ENCODE results near the gene SPTBN5.
A peak's percentile ranks its signal among the peaks of the same experiment; 100 is the strongest.

The SPTBN5 gene

DNA sequence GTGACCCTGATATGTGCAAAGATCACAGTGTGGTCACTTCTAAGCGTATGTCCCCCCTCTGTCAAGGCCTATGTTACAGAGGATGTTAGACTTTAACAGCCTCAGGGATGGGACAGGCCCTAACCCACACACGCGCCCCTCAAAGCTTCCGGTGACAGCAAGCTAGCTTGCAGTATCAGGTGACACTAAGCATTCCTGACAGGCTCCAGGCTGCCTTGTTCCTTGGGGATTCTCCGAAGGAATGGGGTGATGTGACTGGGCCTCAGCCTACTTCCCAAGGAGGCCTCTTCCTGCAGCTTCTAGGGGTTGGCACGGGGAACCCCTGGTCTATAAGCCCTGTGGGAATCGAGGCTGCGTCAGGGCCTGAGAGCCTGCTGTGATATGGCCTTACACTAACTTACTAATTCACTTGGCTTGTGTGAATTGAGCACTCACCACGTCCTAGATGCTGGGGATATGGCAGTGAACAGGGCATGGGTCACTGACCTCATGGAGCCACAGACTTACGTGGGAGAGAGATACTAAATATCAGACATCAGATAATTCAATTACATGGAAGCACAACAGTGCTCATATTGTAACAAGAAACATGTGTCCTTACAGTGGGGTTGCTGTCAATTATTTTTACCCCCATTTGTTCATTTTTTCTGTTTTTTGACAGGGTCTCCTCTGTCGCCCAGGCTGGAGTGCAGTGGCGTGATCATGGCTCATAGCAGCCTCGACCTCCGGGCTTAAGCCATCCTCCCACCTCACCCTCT lies 11.4 kb upstream of the SPTBN5 start:
- FAIRE-seq, result no peak

DNA sequence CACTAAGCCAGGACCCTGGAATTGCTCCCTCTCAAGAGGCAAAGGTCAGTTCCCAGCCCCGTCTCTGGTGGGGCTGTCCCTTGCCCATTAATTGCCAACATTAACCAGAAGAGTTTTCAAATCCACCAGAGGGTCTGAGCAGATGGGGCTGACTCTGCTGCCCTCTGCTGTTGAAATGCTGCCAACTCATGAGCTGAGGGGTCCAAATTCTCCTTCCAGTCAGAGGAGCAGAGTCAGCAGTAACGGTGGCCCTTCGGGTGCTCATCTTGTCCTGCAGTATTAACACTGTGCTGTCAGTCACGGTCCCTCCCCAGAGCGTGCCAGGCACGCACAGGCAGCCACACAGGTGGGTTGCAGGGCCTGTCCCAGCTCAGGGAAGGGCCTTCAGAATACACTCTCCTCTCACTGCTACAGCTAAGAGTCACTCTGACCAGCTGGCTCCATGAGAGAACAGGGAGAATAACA lies 10.7 kb upstream of the SPTBN5 start:
- FAIRE-seq (peak; percentile 89), DNase-seq (ENCODE audit: insufficient read length, low spot score) (peak; percentile 84)

More for the DNA sequence above, 11.4 kb upstream of the SPTBN5 start:
- DNase-seq (ENCODE audit: insufficient read length, low spot score), result no peak

DNA sequence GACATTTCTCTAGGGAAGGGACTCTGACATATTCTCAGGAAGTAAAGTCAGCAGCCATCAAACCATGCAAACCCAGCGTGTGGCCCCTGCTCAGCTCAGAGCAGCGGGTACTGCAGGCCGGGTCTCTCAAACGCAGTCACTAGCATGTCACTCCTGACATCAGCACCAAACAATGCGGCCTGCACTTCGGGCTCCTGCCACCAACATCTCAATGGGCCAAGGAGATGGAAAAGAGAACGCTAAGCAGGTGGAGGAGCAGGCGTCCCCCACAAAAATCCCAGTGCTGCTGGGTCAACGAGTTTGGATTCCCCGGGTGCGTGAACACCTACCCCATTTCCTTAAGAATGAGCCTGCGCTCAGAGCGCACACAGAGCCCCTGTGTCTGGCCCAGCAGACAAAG lies 9.9 kb upstream of the SPTBN5 start:
- DNase-seq (ENCODE audit: insufficient read length, low spot score) (no peak), FAIRE-seq (no peak)

DNA sequence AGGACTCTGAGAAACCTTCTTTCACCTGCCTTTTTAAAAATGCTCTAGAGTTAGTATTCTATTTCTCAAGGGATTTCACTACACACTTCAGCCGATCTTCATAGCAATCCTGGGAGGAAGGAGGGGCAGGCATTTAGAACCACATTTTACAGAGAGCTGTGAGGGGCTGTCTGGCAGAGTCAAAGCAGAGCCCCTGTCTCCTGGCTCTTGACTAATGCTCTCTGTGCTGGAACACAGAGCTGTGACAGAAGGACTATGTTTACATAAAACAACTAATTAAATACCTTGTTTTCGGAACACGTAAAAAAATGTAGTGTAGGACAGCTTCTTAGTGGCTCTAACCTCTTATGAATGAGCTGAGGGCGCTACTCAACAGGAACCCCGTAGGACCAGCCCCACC lies 7.6 kb upstream of the SPTBN5 start:
- DNase-seq (ENCODE audit: insufficient read length, low spot score) (no peak), FAIRE-seq (no peak)

DNA sequence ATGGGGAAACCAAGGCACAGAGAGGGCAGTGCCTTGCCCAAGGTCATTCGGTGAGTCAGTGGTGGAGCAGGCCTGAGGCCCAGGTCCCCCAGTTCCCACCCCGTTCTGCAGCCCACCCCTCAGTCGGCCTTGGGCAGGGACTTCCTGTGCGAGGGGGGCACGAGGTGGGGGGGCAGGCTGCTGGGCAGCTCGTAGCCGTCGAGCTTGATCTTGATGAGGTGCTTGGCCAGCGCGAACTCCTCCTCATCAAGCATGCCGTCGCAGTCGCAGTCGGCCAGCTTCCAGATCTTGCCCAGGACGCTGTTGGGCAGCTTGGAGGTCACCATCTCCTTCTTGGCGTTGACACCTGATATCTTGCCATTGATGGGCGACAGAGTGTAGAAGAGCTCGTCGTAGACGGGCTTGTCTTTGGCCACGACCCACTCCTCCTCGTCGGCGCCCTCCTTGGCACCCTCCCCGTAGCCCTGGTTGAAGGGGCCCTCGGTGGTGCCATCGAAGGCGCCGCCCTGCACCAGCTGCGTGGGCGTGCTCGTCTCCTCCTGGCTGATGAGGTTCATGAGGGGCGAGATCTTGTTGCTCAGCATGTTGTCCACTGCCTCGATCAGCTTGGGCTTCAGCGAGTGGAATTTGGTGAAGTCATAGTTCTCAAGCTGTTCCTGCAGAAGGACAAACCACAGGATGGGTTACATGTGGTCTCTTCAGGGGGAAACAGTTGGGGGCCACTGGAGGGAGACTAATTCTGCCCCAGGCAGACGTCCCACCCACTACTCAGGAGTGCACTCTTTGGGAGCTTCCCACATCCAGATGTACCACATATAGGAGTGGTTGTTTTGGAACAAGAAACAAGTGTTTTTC lies 6.9 kb upstream of the SPTBN5 start:
- DNase-seq (ENCODE audit: insufficient read length, low spot score), result no peak
- no peak for FAIRE-seq

DNA sequence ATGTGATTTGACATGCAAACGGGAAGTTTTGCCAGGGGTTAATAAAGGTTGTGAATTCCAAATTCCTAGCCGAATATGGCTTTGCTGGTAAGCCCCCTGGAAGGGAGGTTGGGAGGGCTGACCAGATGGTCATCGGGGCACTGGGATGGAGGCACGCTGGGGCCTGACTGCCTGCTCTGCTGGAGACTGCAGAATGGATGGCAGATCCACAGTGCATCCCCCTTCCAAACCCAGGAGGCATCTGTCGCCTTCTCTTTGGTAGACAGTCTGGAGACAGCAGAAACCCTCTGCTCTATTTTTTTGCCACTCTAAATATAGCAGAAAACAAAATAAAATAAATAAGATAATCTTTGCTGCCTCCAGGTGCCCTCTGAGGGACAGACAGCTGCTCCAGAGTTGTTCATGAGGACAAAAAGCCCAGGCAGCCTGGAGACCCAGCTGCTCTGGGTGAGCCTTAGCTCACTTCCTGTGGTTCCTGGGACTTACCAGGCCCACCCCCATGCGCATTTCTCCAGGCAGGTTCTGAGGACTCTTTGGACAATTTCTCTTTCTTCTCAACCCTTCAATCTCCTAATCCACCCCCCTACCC lies 6.1 kb upstream of the SPTBN5 start:
- FAIRE-seq (no peak), DNase-seq (ENCODE audit: insufficient read length, low spot score) (no peak)

DNA sequence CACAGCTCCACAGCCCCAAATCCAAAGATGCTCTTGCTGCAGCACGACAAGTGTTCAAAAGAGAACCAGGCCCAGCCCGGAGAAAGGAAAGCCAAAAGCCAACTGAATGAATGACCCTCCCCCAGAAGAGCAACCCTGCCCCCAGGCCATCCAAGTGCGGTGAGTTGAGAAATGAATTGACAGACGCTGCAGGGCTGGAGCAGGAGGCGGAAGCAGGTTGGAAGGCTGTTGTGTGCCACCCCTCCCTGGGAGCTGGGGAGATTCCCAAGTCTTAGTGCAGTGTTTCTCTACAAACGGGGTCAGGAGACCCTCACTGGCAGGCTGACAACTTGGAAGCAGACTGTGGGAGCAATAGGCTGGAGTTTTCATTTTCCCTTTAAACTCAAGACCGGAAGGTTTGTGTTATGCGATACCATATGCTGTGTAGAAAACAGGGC lies 3.5 kb upstream of the SPTBN5 start:
- no peak for DNase-seq (ENCODE audit: insufficient read length, low spot score)
- no peak for FAIRE-seq

DNA sequence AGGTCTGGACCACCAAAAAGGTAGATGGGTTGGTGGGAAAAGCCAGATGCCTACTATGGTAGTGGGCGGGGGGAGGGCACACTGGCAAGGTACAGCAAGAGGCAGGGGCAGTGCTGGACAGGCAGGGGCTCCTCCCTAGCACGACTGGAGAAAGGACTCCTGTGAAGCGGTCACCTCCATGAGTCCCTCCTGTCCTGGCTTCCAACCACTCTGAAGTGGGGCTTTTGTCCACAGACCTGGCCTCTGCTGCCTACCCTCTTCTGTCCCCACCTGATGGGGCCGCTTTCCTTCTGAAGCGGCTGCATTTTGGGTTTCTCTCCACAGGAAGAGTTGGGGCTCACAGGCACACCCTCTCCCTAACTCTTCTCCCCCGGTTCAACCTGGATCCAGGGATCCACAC lies 2.7 kb upstream of the SPTBN5 start:
- no peak for FAIRE-seq
- no peak for DNase-seq (ENCODE audit: insufficient read length, low spot score)

DNA sequence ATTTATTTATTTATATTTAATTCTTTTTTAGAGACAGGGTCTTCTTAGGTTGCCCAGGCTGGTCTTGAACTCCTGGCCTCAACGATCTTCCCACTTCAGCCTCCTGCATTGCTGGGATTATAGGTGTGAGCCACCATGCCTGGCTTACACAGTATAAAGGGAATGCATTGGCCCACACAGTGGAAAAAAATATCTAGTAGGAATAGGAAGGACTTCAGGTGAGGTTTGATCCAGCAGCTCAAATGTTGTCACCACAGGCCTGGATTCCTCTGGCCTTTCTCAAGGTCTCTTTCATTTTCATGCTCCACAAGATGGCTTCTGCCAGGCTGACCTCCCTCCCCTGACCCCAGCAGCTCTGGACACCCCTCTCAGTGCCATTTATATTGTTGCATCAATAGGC lies 2.1 kb upstream of the SPTBN5 start:
- FAIRE-seq, result no peak

DNA sequence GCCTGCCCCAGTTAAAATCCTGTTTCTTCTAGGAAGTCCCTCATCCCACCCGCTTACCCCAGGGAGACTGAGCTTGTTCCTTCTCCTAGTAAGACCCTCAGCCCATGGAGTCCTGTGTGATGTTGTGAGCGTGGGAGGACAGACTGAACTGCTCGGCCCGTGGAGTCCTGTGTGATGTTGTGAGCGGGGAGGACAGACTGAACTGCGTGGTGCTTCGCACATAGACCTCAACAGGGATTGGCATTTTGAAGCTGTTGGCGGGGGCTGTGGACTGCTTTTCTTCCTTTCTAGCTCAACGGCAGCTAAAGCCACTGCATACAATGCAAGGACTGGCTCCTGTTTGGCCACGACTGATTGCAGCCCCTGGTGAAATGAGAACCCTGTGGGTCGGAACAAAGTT lies 1.6 kb upstream of the SPTBN5 start:
- no peak for DNase-seq (ENCODE audit: insufficient read length, low spot score)
- no peak for FAIRE-seq

More for the DNA sequence above, 2.1 kb upstream of the SPTBN5 start:
- DNase-seq (ENCODE audit: insufficient read length, low spot score), result no peak

DNA sequence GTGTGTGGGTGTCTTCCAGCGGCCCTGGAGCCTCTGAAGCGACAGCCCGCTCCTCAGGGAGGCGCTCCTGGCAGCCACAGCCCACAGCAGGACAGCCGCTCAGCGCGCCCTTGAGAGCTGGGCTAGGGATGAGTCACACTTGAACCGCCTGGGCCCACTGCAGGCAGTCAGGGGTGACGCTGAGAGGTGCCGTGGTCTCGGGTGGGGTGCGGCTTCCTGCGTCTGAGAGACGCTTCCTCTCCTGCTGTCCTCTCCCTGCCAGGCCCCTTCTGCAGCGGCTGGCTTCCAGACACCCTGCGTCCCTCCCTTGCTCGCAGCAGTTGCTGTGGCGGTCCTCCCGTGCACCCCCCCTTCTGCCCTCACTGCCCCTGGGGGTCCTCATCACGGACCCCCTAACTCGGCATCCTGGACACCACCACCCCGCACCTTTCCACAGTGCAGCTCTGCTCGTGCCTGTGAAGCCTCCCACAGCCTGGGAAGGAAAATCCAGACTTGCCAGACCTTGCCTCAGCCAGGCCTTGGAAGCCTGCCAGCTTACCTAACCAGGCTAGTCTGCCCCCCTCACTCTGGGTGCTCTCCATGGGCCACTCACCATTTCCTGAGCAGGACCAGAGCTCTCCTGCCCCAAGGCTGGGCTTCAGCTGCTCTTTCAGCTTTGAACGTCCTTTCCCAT lies 1.1 kb upstream of the SPTBN5 start:
- peak; percentile 88 for FAIRE-seq
- DNase-seq (ENCODE audit: insufficient read length, low spot score), result peak; percentile 92

DNA sequence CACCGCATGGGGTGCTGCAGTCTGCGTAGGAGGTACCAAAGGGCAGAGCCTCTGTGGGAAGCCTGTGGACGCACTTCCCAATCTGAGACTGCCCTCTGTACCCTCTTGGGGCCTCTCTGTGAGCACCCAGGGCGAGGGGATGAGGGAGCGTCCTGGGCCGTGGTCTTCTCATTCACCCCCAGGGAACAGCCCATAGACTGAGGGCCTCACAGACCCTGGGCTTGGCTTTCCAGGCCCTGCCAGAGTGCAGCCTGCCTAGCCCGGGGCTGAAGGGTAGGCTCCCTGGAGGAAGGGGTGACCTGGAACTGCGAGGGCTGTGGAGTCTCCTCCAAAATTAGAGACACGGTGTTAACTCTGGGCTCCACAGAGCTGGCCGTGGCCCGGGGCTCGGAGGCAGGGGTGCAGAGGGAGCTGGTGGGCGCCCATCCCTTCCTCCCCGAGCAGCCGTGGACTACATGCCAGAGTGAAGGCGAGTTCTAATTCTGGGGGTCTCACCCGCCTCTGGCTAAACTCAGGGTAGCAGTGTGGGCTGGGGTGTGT lies 468 bp upstream of the SPTBN5 start:
- no peak for FAIRE-seq
- DNase-seq (ENCODE audit: insufficient read length, low spot score), result no peak

DNA sequence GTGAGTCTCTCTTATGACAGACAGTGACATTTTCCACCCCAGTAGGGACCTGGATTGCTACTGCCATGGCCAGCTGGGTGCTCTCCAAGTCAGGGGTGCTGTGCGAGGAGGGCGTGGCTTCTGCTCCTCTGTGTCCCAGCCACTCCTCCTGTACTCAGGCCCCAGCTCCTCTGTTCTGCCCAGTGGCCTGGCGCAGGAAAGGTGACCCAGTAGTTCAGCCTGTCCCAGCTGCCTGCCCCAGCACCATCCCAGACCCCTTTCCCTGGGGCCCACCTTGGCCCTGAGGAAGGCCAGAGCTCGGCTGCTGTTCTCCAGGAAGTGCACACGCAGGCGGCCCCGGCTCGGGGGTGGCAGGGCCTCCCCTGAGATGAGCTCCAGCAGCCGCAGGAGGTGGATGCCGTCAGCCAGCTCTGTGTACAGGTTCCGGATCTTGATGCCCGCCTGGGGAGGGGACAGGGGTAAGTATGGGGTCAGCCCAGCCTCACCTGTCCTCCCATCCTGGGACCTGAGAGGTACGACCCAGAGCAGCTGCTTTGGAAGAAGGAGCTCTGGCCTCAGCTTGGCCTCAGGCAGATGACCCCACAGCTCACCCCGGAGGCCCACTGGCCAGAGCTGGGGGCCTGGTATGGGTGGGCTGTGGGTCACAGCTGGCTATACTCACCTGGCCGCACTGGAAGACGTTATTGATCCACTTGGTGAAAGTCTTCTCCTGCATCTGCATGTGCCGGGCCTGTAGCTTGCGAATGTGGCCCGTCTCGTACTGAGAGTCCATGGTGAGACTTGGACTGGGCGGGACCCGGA lies 1.0 kb downstream of the SPTBN5 start:
- DNase-seq (ENCODE audit: insufficient read length, low spot score), result no peak
- no peak for FAIRE-seq

DNA sequence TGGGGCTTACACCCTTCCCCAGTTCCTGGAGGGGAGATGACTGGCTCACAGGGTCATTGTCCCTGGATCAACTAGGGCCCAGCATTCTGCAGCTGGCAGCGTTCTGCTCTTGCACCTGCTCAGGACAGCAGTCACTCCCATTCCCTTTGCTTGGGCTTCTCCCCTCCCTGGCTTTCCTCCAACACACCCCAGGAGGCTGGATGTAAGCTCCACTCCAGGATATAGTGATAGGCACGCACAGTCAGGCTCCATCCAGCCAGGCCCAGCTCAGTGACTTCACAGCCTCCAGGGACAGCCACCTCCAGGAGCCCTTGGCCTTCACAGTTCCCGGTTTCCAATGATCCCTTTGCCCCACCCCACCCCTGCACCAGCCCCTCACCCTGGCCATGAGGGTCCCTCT lies 1.9 kb downstream of the SPTBN5 start:
- DNase-seq (ENCODE audit: insufficient read length, low spot score) (no peak), FAIRE-seq (no peak)

DNA sequence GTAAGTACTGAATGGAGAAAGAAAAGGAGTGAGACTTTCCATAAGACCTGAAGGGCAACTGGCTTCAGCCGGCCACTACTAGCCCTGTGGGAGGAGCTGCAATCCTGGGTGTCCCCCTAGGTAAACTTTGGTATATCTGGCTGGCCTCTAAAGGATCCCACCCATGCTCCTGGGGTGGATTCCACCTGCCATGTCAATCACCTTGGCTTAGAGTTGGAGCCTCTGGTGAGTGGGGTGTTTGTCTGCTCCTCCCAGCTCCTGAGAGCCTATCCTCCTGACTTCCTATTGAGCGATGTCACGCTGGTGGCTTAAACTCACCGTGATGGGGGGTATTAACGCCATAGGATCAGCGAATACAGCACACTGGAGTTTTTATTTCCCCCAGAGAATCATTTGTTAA lies 2.6 kb downstream of the SPTBN5 start:
- FAIRE-seq (no peak), DNase-seq (ENCODE audit: insufficient read length, low spot score) (no peak)

DNA sequence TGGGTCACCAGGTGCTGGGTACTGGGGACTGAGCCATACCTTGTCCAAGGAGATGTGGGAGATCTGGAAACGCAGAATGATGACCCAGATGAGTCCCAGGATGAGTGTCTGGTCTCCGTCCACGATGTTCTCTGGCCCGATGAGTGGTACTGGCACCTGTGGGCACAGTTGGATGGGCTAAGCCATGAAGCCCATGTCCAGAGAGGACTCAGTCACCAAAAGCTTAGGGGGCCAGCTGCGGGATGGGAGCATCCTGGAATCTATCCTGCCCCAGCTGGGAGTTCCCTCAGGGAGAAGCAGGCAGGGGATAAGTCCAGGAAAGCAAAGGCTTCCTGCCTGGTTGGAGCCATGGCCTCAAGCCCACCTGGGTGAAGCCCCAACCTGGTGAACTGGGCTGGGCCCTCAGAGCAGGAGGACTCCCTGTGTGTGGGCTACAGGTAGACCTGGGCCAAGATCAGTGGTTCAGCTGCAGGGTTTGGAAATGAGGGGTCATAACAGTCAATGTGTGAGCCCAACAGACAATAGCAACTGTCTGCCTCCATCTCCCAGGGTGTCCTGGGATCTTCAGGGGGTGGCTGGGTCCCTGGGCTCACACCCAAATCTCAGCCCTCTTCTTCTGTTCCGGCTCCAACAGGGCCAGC lies 3.7 kb downstream of the SPTBN5 start:
- DNase-seq (ENCODE audit: insufficient read length, low spot score), result no peak
- no peak for FAIRE-seq

DNA sequence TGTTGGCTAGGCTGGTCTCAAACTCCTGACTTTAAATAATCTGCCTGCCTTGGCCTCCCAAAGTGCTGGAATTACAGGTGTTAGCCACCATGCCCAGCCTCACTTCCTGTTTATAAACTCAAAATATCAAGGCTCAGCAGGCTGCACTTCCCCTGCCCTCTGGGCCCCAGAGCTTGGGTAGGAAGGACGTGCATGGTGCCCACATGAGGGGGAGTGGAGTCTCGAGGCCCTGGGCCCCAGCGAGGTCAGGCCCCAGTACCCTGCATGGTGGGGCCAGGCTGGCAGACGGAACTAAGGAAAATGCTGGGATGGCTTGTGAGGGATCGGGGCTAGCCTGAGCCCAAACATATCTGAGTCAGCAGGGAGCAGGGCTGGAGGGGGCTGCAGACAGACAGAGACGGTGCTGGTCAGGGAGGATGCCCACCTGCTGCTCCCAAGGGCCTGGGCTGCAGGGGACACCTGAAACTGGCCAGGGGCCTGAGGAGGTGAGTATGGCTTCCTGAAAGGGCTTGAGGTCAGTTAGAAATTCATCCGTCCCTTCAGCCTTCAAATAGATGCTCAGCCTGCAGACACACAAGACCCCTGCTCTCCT lies 5.1 kb downstream of the SPTBN5 start:
- no peak for DNase-seq (ENCODE audit: insufficient read length, low spot score)
- no peak for FAIRE-seq

DNA sequence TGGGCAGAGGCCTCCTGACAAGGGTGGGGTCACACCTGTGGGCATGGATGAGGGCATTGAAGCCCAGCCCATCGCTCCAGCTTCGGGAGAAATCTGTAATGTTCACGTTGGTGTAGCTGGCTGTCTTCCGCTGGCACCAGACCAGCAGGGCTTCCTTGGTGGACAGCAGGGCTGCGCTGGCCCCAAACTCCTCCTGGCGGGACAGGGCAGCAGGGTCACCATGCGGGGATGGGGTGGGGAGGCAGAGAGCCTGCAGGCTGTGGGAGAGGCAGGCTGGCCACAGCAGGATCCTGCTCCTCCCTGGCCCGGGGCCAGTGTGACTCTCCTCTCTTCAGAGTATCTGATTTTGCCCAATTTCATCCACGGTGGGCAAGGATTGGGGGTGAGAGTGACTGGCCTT lies 6.0 kb downstream of the SPTBN5 start:
- FAIRE-seq, result no peak
- DNase-seq (ENCODE audit: insufficient read length, low spot score), result no peak

DNA sequence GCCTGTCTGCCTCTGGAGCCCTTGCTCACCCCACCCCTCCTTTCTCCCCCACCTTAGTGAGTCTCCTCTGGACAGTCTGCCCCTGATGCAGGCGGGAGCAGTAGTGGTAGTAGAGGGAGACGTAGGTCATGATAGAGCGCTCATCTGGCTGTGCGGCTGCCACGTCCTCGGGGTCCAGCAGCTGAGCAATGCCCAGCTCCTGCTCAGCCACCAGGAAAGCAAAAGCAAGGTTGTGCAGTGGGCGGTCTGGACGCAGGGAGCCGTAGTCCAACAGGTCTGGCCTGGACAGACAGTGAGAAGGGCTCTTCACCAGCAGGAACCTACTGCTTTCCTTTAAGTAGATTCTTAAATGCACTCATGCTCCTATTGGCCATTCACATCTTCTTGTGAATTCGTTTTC lies 6.7 kb downstream of the SPTBN5 start:
- DNase-seq (ENCODE audit: insufficient read length, low spot score), result no peak
- FAIRE-seq, result no peak

Measured in GM19239 (cell line).